ENCODE results near the gene PAX8. TPM values are rescaled to one million over a fixed set of nuclear protein-coding genes. Genes with fewer than 3 reads are reported as not detected.

Gene PAX8
- total RNA-seq, 4 donors from 2014 or later, result 2.3 to 7.7 (median 5.6) TPM

DNA sequence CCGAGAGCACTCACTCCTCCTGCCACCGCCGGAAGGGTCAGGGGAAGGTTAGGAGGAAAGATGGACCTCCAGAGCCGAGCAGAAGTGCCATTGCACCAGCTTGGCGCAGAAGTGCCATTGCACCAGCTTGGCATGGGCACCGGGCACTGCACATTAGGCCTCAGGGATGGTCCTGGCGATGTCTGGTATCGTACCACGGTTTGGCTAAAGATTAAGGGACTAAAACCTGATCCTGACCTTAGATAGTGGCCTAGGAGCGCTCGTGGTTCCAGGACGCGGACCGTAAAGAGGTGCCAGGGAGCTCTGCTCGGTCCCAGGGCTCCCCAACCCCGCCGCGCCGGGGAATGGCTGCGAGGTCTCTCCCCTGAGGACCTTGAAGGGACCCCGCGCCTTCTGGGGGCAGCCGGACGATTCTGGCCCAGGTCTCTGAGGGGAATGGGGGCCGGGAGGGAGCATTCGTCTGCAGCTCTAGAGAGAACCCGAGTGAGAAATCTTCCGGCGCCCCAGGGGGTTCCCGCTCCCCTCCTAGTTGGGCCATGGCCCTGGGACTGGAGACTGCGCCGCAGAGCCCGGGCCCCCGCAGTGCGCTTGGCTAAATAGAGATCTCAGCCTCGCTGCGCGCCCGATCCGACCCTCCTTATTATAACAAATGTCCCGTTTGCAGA lies 1.8 kb downstream of the PAX8 start:
- peaks cover 69% of the 10 kb centered on the region for H3K27me3 ChIP-seq
- peak overlapping the region; percentile 23 for H3K4me3 ChIP-seq
- no peak for DNase-seq (ENCODE audit: low spot score in 2 of 2)
- no peaks in the 10 kb centered on the region for H3K9me3 ChIP-seq
- H3K4me1 ChIP-seq, result peaks cover 27% of the 10 kb centered on the region
- TF ChIP-seq POLR2A (IDR thresholded peaks at IDR 0.05), result no peak
- TF ChIP-seq, protein P1, sequence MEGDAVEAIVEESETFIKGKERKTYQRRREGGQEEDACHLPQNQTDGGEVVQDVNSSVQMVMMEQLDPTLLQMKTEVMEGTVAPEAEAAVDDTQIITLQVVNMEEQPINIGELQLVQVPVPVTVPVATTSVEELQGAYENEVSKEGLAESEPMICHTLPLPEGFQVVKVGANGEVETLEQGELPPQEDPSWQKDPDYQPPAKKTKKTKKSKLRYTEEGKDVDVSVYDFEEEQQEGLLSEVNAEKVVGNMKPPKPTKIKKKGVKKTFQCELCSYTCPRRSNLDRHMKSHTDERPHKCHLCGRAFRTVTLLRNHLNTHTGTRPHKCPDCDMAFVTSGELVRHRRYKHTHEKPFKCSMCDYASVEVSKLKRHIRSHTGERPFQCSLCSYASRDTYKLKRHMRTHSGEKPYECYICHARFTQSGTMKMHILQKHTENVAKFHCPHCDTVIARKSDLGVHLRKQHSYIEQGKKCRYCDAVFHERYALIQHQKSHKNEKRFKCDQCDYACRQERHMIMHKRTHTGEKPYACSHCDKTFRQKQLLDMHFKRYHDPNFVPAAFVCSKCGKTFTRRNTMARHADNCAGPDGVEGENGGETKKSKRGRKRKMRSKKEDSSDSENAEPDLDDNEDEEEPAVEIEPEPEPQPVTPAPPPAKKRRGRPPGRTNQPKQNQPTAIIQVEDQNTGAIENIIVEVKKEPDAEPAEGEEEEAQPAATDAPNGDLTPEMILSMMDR (IDR thresholded peaks at IDR 0.05), result no peak
- no peak for TF ChIP-seq POLR2AphosphoS5 (IDR thresholded peaks at IDR 0.05)
- no peak for TF ChIP-seq EP300 (IDR thresholded peaks at IDR 0.05)
- H3K27ac ChIP-seq, result no peak overlapping the region
- no peaks in the 10 kb centered on the region for H3K36me3 ChIP-seq
- WGBS, result 13% methylated on average over 29 of the region's 41 CpGs

- H3K36me3 ChIP-seq, result no peaks in the 10 kb centered on the region
- TF ChIP-seq POLR2AphosphoS5 (IDR thresholded peaks at IDR 0.05), result no peak
- TF ChIP-seq, protein P1 (IDR thresholded peaks at IDR 0.05), result no peak
- no peak for TF ChIP-seq POLR2A (IDR thresholded peaks at IDR 0.05)
- no peak for TF ChIP-seq EP300 (IDR thresholded peaks at IDR 0.05)
- H3K27ac ChIP-seq, result no peak overlapping the region
- H3K27me3 ChIP-seq, result peaks cover 75% of the 10 kb centered on the region
- H3K4me1 ChIP-seq, result peaks cover 27% of the 10 kb centered on the region
- no peak overlapping the region for H3K4me3 ChIP-seq
- 31% methylated on average over 18 of the region's 18 CpGs for WGBS
- no peaks in the 10 kb centered on the region for H3K9me3 ChIP-seq
- DNase-seq (ENCODE audit: low spot score in 2 of 2), result no peak
These were observed 2.4 kb downstream of the PAX8 start for GRCh38 chr2:113276216-113276760.

DNA sequence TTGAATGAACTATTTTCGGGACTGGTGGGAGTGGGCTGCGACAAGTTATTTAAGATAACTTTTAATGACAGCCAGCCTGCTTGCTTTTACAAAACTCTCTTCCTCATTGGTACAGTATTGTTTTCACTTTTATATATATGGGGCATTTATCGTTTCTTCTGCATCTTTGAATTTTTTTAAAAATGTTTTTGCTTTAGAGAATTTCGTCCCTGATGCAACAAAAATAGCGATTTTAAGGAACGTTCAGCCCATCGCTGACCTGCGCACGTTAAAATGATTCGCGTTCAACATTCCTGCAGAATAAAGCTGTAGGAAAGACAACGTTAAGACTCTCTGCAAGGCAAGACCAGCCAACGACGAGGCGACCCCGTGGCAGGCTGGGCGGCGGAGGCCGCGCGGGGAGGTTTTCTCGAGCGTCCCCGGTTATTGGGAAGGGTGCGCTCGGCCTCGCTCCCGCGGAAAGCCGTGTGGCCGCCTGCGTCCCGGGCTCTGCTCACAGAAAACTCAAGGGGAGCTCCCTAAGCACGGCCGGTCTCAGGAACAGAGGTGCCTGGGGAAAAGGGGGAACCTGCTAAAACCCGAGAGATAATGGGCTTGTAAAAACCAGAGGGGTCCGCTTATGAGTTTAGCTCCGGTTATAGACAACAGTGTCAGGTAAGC lies 3.0 kb downstream of the PAX8 start:
- Histone ChIP-seq H3K4me3 (no peak overlapping the region), H3K27ac (no peak overlapping the region), H3K9me3 (no peaks in the 10 kb centered on the region), H3K27me3 (peaks cover 81% of the 10 kb centered on the region), H3K4me1 (peaks cover 27% of the 10 kb centered on the region), H3K36me3 (no peaks in the 10 kb centered on the region)
- no peak for DNase-seq (ENCODE audit: low spot score in 2 of 2)
- TF ChIP-seq POLR2A (IDR thresholded peaks at IDR 0.05) (no peak), POLR2AphosphoS5 (IDR thresholded peaks at IDR 0.05) (no peak), EP300 (IDR thresholded peaks at IDR 0.05) (no peak)
- TF ChIP-seq, protein P1 (IDR thresholded peaks at IDR 0.05), result no peak
- WGBS, result 38% methylated on average over 38 of the region's 38 CpGs

- H3K27ac ChIP-seq, result no peak overlapping the region
- TF ChIP-seq POLR2A (IDR thresholded peaks at IDR 0.05) (no peak), POLR2AphosphoS5 (IDR thresholded peaks at IDR 0.05) (no peak)
- TF ChIP-seq, protein P1 (IDR thresholded peaks at IDR 0.05), result no peak
- peaks cover 91% of the 10 kb centered on the region for H3K27me3 ChIP-seq
- H3K4me3 ChIP-seq, result no peak overlapping the region
- H3K36me3 ChIP-seq, result no peaks in the 10 kb centered on the region
- no peaks in the 10 kb centered on the region for H3K9me3 ChIP-seq
- no peak for DNase-seq (ENCODE audit: low spot score in 2 of 2)
- peaks cover 27% of the 10 kb centered on the region for H3K4me1 ChIP-seq
These were observed 4.3 kb downstream of the PAX8 start for GRCh38 chr2:113274432-113274831.

- Histone ChIP-seq H3K4me3 (no peak overlapping the region), H3K4me1 (peaks cover 27% of the 10 kb centered on the region), H3K36me3 (no peaks in the 10 kb centered on the region), H3K9me3 (no peaks in the 10 kb centered on the region), H3K27ac (no peak overlapping the region), H3K27me3 (peaks cover 93% of the 10 kb centered on the region)
- no peak for DNase-seq (ENCODE audit: low spot score in 2 of 2)
- TF ChIP-seq EP300 (IDR thresholded peaks at IDR 0.05), result no peak
- TF ChIP-seq POLR2A (IDR thresholded peaks at IDR 0.05), result no peak
- TF ChIP-seq POLR2AphosphoS5 (IDR thresholded peaks at IDR 0.05), result no peak
- TF ChIP-seq, protein P1 (IDR thresholded peaks at IDR 0.05), result no peak
- 58% methylated on average over 9 of the region's 9 CpGs for WGBS
These were observed 4.7 kb downstream of the PAX8 start for GRCh38 chr2:113273981-113274380.

All from suprapubic skin (tissue), 4 donors.